ENCODE measurements around the gene TXNRD1.
"Not testable (repeated sequence)": the region's sequence is repeated elsewhere in the genome, so short reads cannot be mapped to it uniquely, and the experiment has no call there.

Gene TXNRD1

DNA sequence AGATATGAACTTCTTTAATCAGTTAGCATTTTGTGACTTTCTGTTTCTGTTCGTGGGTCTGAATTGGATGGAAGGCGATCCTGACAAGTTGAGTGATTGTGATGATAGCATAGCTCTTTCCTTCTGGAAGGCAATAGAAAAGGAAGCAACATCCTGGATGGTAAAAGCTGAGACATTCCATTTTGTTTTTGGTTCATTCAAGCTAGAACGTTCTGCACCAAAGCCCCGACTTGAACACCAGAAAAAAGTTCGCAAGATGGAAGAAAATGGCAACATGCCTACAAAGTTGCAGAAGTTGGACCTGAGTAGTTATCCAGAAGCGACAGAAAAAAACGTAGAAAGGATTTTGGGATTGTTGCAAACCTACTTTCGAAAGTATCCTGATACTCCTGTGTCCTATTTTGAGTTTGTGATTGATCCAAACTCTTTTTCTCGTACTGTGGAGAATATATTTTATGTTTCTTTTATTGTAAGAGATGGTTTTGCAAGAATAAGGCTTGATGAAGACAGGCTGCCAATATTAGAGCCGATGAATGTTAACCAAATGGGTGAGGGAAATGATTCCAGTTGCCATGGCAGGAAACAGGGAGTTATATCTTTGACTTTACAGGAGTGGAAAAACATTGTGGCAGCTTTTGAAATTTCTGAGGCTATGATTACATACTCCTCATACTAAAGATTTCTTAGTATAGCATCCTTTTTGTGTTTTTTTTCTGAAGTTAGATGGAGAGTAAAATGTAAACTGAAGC is 88.9 kb downstream of the TXNRD1 start:
- DNase-seq (ENCODE audit: low read depth in 2 of 2), result no peak

DNA sequence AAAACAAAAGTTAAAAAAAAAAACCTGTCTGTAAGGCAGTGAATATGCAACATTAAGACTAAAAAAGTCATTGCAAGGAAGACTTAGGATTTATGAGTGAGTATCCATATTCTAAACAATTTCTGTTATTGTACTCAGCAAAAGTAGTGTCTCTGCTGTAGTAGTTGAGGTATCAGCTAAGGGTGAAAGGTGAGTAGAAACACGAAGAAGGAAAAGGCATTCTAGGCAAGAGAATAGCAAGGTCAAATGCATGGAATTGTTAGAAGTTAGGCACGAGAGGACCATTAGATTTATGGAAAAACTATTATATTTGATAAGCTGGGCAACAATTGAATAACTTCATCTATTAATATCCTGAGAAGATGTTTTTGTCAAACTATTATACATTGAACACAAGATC is 89.8 kb downstream of the TXNRD1 start:
- no peak for DNase-seq (ENCODE audit: low read depth in 2 of 2)

DNA sequence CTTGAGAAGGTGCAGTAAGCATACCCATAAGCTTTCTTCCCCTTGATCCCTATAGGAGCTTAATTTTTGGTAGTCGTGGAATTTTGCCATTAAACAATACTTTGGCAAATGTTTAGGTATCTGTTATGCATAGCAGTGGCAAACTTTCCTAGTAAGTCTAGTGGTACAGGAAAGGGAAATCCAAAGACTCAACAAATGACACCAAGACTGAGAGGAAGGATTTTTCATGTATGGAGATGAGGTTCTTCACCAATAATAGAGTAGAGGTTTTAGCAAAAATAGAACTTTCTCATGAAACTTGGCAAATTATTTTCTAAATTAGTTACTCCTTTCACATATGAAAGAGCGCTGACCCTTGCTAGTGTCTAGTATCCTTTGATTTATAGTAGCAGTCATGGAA is 90.8 kb downstream of the TXNRD1 start:
- DNase-seq (ENCODE audit: low read depth in 2 of 2), result no peak

DNA sequence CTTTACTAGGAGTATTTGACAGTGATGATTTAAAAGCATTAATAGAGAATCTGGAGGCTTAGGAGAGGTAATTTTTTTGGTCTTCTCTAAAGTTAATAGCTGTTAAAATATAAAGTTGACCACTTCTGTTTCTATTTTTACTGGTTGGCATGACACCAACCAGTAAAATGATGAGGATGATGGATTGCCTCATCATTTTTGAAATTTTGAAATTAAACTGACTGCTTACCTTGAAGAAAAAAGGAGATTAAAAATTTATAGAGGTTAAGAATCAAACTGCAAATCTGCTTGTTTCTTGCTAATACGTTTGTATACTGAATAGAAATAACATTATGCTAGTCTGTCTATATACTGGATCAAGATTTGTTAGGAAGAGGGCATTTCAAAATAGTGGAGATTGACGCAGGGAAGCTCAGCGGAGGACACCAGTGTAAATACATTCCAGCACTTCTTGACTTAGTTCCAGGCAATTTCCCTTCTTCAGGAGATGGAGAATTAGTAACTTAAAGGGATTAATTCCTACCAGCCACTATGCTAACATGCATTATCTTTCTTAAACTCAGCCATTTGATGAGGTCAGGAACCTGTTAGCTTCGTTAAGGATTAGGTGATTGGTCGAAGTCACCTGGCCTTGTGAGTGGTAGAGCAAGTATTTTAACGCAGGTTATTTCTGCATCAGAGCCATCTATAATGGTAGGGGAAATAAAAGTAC is 91.5 kb downstream of the TXNRD1 start:
- DNase-seq (ENCODE audit: low read depth in 2 of 2), result no peak

DNA sequence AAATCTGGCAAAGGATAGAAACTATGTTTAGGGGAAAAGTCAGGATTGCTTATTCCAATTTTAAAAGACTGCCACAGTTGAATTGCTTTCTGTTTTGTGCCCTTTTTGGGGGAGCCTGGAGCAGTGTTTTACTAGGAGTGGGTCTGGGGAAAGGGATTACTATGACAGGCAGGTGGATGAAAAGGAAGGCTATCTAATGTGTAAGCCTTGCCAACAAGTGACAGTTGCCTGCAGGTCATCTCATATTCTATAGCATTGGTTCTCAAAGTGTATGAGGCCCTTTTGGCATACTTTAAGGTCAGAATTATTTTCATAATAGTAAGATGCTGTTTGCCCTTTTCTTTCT is 92.0 kb downstream of the TXNRD1 start:
- DNase-seq (ENCODE audit: low read depth in 2 of 2), result no peak

DNA sequence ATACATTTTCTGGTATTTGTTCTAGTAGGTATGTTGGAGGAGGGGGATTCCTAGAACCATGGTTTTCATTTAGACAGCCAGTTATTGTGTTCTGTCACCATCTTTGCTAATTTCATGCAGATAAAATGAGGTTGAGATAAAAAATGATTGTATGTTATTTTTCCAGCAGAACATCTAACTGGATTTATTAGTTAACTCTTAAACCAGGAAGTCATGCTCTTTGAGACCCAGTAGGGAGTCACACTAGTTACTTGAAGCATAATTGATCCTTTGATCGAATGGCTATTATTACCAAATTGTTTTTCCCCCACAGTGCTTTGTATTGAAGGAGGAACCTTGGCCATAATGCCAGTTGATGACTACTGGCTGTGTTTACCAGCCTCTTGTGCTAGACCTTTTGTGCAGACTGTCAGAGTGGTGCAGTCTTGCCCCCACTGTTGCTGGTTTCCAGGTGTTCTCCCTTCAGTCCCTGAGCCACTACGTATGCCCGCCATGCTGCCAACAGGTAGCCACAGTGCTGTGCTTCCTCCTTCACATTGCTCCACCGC is 93.9 kb downstream of the TXNRD1 start:
- DNase-seq (ENCODE audit: low read depth in 2 of 2), result no peak

DNA sequence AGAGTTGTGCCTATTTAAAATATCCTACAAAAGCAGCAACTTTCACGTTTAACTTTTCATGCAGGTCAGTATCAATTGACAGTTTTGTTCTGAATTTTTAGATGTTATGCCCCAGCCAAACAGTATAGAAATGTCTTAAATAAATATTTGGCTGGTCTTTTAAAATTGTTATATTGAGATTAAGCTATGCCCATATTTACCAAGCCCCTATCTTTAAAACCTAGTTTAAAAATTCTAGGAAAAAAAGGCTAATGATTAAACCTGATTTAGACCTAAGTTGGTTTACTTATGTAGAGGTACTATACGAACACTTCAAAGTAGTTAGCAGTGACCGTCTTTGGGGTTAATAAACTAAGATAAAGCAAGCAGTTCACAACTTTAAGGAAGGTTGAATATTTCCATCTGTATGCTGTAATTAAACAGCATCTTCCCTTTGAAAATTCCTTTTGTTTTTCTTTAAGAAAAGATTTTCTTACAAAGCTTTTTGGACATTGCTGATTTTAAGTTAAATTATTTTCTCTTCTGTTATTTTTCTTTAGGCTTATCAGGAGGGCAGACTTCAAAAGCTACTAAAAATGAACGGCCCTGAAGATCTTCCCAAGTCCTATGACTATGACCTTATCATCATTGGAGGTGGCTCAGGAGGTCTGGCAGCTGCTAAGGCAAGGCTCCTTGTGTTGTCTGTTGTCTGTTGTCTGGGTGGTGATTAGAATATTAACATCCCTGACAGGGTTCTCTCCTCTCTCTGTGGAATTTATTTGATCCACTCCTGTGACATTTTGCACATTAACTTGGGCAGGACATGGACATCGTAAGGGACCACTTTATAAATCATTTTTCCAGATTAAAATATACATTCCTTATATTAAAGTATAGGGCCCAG is 95.4 kb downstream of the TXNRD1 start:
- no peak for DNase-seq (ENCODE audit: low read depth in 2 of 2)

DNA sequence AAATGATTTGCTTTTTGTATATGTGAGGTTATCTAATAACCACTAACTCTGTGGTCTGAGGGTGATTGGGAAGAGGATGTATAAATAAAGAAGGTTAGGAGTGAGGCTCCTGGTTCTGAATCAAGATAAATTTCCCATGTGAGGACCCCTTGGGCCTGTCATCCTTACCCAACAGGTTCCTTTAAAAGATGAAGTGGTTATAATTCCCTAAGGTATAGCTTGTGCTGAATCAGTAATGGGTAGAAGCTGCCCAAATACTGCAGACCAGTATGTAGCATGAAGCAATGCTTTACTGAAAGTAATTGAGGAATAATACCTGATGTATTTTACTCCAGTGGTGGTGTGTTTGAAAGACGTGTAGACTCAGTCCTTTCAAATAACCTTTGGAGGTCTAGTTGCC is 96.6 kb downstream of the TXNRD1 start:
- no peak for DNase-seq (ENCODE audit: low read depth in 2 of 2)

DNA sequence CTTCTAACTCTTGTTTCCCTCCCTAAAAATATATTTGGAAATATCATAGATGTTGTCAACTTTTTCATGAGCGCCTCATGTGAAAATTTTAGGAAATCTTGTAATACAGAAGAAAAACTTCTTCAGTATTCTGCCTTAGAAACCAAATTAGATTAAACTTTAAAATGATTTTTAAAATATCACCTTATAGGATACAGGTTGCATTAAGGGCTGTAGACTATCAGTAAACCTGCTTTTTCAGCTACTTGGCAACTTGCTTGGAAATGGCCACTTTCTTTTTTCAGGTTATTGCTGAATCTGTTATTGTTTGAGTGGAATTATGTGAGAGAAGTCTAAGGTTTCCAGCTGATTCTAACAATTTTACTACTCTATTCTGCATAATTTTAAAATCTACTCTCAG is 97.1 kb downstream of the TXNRD1 start:
- no peak for DNase-seq (ENCODE audit: low read depth in 2 of 2)

DNA sequence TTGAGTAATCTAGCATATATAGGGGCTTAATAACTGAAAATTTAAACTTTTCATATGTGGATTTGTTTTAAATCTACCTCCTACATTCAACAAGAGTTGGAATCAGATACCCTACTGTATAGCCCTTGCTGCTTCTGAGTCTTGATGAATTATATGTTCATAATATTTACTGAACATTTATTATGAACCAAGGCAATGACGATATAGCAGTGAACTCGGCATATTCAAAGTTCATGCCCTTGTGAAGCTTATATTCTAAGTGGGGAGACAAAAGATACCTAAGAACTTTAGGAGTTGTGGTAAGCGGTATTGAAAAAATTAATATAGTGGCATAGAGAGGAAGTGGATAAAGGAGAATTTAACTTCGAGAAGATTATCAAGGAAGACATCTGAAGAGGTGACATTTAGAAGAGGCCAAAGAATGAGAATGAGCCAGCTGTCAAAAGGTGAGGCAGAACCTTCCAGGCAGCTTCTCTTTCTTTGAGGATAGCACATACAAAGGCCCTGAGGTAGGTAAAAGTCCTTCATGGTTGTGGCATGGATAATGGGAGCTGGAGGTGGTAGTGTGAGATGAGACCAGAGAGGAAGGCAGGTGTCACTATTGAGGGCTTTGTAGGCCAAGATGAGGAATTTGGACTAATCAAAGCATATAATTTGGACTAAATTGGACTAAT is 98.1 kb downstream of the TXNRD1 start:
- DNase-seq (ENCODE audit: low read depth in 2 of 2), result no peak

DNA sequence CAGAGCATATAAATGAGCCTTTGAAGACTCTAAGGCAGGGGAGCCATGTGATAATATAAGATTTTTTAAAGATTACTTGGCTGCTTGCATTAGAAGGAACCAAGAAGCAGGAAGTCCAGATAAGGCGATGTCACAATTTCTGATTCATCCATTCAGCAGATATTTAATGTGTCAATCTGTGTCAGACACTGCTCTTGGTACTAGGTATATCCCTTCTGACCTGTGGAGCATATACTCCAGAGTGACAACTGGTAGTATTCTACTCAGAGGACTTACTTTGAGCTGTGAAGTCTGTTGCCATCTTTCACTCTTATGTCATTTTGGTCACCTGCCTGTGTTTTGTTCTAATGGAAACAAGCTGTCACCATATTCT is 98.6 kb downstream of the TXNRD1 start:
- no peak for DNase-seq (ENCODE audit: low read depth in 2 of 2)

DNA sequence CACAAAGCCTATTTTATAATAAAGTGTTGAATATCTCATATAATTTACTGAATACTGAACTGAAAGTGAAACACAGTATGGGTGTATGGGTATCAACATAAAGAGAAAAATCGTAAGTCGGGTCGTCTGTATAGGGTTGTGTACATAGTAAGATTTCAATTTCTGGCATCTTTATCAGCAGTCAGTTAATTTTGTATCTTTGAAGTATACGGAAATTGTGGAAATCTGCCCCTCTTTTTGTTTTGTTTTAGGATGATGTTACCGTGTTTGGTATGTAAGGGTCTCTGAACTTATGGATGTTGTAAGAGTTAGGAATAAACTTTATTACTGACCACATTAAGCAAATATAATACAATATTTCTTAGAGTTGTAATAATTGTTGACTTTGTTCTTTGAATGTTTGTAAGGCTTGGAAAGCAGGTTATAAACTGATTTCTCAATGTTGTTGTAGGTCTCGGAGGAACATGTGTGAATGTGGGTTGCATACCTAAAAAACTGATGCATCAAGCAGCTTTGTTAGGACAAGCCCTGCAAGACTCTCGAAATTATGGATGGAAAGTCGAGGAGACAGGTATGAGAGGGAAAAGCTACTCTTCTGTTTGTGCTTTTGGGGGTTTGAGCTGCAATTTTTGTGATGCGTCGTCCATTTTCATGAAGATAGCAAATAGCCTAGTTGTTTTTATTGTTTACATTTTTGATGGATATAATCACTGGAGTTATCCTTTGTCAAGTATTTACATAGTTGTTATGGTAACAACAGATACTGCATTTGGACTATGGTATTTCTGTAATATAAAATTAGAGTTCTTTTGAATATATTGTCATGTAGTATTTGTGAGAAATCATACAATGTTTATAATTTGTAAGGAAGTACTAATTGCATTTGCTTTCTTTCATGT is 100.0 kb downstream of the TXNRD1 start:
- DNase-seq (ENCODE audit: low read depth in 2 of 2), result no peak

DNA sequence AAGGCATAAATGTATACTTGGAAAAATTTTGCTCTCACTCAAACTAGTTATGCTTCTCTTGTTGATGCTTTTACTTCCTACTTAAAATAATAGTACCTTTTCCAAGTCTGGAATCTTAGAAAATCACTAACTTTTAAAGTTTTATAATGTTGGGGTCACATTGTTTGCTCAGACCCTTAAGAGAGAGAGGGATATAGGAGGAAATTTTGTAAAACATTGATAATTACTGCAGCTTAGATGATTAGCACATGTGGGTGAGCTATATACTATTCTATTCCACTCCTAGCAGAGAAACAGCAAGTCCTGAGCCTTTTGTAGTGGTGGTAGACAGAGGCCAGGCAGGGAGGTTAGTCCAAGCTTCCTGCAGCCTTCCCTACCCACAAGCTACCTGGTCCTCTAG is 101.4 kb downstream of the TXNRD1 start:
- DNase-seq (ENCODE audit: low read depth in 2 of 2), result no peak

DNA sequence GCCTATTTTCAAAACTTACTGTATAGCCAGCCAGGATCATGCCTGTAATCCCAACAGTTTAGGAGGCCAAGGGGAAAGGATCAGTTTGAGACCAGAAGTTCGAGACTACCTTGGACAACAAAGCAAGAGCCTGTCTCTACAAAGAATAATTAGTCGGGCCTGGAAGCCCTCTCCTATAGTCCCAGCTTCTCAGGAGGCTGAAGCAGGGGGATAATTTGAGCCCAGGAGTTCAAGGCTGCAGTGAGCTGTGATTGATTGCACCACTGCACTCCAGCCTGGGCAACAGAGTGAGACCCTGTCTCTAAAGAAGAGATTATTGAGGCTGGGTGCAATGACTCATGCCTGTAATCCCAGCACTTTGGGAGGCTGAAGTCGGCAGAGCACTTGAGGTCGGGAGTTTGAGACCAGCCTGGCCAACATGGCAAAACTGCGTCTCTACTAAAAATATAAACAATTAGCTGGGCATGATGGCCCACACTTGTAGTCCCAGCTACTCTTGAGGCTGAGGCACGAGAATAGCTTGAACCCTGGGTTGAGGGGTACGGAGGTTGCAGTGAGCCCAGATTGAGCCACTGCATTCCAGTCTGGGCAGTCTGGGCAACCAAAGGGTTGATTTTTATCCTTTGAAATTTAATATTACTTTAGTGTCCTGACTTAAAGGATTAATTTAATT is 102.1 kb downstream of the TXNRD1 start:
- DNase-seq (ENCODE audit: low read depth in 2 of 2), result no peak

DNA sequence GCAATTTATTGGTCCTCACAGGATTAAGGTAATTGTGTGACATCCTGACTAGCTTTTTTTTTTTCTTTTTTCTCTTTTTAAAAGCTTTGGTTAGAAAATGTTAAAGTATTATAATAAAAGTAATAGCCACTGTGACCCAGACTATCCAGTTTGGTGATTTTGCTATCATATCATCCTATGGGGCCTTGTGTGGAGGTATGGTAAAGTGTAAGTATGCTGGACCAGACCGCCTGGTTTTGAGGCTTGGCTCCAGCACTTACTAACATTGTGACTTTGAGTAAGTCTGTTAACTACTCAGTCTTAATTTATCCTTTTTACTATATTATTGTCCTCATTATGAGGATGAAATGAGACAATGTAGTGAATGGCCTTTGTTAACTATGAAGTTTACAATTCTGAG is 103.4 kb downstream of the TXNRD1 start:
- no peak for DNase-seq (ENCODE audit: low read depth in 2 of 2)

DNA sequence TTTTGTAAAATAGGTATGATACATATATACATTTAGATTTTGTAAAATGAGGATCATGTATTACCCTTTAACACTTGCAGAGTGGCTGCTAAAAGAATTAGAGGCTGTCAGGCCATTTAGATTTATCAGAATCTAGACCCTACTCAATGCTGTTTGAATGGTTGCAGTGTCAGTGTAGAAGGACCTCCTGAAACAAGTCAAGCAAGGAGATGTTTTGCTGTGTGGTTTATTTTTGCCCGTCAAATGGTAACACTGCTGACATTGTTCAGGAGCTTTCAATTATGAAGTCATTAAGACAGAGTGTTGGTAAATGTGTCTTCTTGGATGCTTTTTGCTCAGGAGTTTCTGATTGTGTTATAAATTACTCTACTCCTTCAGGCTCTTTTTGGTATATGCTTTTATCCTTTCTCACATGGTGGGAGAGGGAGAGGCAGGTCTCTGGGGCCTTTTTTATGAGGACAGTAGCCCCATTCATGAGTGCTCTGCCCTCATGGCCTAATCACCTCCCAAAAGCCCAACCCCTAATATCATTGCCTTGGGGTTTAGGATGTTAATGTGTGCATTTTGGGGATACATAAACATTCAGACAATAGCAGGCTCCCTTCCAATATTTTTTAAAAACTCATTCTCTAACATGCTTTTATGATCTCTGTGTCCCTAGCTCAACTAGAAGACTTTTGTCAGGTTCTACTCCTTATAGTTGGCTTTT is 104.5 kb downstream of the TXNRD1 start:
- no peak for DNase-seq (ENCODE audit: low read depth in 2 of 2)

DNA sequence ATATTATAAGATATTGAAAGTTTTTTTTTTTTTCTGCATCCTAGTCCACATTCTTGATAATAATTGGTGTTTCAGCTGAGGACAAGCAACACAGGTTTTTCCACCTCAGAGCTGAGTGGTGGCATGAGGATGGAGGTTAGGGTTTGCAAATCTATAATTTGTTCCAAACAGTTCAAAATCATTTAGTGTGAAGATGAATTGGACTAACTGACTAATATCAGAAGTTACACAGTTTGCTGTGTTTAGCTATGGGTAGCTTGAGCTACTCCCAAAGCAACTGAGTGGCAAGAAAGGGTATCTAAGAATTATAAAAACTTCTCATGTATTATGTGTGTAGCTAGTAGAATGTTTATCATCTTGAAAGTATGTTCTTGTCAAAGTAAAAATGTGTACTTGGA is 105.0 kb downstream of the TXNRD1 start:
- DNase-seq (ENCODE audit: low read depth in 2 of 2), result no peak

DNA sequence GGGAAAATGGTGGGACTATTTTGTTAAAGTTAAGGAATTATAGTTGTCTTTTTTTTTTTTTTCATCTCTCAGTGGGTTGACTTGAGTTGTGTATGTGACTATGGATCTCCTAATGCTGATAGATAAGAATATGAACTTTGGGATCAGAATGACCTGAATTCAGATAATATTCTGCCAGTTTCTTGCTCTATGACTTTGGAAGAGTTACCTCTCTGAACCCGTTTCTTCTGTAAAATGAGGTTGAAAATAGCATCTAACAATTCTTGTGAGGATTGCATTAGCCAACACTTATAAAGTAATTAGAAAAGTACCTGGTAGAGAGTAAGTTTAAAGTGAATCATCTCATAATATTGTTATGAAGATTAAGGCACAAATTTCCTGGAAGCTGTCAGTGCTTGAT is 106.4 kb downstream of the TXNRD1 start:
- DNase-seq (ENCODE audit: low read depth in 2 of 2), result no peak

DNA sequence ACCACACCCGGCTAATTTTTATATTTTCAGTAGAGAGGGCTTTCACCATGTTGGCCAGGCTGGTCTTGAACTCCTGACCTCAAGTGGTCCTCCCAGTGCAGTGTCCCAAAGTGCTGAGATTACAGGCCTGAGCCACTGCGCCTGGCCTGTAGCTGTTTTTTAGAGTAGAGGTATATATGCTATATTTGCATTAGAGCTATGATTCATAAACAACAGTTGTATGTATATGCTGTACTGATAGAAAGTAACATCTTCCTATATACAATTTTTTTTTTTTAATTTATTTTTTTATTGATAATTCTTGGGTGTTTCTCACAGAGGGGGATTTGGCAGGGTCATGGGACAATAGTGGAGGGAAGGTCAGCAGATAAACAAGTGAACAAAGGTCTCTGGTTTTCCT is 107.0 kb downstream of the TXNRD1 start:
- DNase-seq (ENCODE audit: low read depth in 2 of 2), result not testable (repeated sequence)

DNA sequence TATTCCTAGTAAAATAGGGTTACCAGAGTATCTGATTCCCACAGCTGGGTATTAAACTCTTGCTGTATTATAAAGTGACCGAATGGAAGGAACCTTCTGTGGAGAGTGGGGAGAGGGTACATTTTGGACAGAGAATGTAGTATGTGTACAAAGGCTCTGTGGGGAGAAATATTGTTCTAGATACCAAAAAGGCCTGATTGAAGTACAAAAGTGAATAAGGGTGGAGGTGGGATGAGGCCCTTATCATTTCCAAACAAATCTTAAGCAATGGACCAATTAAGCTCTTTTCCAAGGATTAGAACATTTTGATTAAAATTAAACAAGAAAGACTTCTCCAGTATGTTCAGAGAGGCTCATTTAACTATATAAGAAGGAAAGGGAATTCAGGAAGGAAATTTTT is 108.3 kb downstream of the TXNRD1 start:
- DNase-seq (ENCODE audit: low read depth in 2 of 2), result no peak
